ENCODE data around the gene DTX2.
"Not testable (repeated sequence)": the region's sequence is repeated elsewhere in the genome, so short reads cannot be mapped to it uniquely, and the experiment has no call there.

Gene DTX2

GRCh38 chr7:76511911-76512885, 50.7 kb downstream of the DTX2 start:
- DNase-seq (ENCODE audit: low read depth, low spot score) = not testable (repeated sequence)

- DNase-seq (ENCODE audit: low read depth, low spot score) = peak; percentile 28
Measured at GRCh38 chr7:76512941-76513816, 51.7 kb downstream of the DTX2 start.

GRCh38 chr7:76513817-76514799, 52.6 kb downstream of the DTX2 start:
- no peak for DNase-seq (ENCODE audit: low read depth, low spot score)

GRCh38 chr7:76514926-76515771, 53.6 kb downstream of the DTX2 start:
- DNase-seq (ENCODE audit: low read depth, low spot score) = no peak

GRCh38 chr7:76515999-76516443, 54.5 kb downstream of the DTX2 start:
- peak; percentile 71 for DNase-seq (ENCODE audit: low read depth, low spot score)

GRCh38 chr7:76516932-76517331, 55.4 kb downstream of the DTX2 start:
- DNase-seq (ENCODE audit: low read depth, low spot score) = not testable (repeated sequence)

GRCh38 chr7:76526183-76526582, 64.7 kb downstream of the DTX2 start:
- not testable (repeated sequence) for DNase-seq (ENCODE audit: low read depth, low spot score)

- not testable (repeated sequence) for DNase-seq (ENCODE audit: low read depth, low spot score)
Measured at GRCh38 chr7:76531643-76532042, 70.1 kb downstream of the DTX2 start.

GRCh38 chr7:76543197-76543596, 81.7 kb downstream of the DTX2 start, which contains the start of gene SPDYE16:
SPDYE16 (minus strand) TSS chr7:76543297; CDS start chr7:76541459, 1,838 bp downstream.
- DNase-seq (ENCODE audit: low read depth, low spot score) = not testable (repeated sequence)

GRCh38 chr7:76549025-76549854, 87.7 kb downstream of the DTX2 start:
- peak; percentile 92 for DNase-seq (ENCODE audit: low read depth, low spot score)

GRCh38 chr7:76549855-76550248, 88.3 kb downstream of the DTX2 start:
- peak; percentile 5 for DNase-seq (ENCODE audit: low read depth, low spot score)

GRCh38 chr7:76551992-76552391, 90.5 kb downstream of the DTX2 start:
- not testable (repeated sequence) for DNase-seq (ENCODE audit: low read depth, low spot score)
